Measurements from ENCODE around the gene SCAMP1.
"Not testable (repeated sequence)": the region's sequence is repeated elsewhere in the genome, so short reads cannot be mapped to it uniquely, and the experiment has no call there.

SCAMP1 gene

DNA sequence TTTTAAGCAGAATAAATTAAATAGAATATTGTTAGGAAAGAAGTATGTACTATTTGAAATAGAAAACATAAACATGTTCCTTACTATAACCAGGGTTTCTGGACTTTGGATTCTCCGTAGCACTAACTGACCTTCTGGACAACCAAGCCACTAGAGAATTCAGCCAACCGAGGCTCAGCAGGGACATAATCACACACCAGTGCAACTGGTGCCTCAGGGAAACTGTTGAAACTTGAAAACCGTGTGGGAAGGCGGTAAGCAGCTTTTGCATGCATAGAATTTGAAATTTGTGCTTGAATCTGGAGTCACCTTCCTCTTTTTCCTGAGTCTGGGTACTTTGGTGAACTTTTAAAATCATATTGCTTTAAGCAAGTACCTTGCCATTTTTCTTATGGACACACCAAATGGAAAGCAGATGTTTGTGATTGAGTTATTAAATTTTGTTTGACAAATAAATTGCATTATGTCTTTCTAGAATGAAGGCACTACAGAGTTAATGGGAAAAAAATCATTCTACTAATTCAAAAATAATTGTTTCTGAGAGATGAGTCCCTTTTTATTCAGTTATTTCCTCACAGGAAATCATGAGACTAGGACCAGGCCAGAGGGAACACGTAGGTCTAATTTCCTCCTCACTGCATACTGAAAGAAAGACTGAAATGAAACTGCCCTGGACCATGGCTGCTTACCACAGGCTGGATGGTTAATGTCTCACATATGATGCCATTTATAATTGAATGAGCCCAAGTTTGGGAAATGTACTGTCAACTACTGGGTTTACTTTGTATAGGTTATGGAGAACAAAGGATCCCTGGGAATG lies 20.6 kb upstream of the SCAMP1 start:
- no peak overlapping the region for H3K4me3 ChIP-seq (ENCODE audit: low read depth, low read length)
- TF ChIP-seq, protein P1, sequence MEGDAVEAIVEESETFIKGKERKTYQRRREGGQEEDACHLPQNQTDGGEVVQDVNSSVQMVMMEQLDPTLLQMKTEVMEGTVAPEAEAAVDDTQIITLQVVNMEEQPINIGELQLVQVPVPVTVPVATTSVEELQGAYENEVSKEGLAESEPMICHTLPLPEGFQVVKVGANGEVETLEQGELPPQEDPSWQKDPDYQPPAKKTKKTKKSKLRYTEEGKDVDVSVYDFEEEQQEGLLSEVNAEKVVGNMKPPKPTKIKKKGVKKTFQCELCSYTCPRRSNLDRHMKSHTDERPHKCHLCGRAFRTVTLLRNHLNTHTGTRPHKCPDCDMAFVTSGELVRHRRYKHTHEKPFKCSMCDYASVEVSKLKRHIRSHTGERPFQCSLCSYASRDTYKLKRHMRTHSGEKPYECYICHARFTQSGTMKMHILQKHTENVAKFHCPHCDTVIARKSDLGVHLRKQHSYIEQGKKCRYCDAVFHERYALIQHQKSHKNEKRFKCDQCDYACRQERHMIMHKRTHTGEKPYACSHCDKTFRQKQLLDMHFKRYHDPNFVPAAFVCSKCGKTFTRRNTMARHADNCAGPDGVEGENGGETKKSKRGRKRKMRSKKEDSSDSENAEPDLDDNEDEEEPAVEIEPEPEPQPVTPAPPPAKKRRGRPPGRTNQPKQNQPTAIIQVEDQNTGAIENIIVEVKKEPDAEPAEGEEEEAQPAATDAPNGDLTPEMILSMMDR (IDR thresholded peaks at IDR 0.05; ENCODE audit: insufficient read depth, low read depth, low read length, missing control alignments), result no peak
- DNase-seq (ENCODE audit: low read depth), result no peak

DNA sequence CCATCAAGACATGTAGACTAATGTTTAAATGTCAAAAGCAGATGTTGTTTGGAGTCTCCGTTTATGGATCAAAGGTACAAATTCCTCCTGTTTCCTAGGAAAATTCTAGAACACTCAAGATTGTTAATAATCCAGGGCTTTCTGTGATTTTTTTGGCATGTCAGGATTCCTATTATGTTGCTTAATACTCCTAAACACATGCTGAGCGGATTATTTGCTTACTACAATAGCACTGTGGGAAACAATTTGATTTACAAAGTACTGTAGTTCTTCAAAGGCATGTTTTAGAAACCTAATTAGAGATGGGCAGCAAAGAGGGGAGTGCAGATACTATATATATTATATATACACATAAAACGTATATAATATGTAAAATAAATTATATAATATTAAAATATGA lies 19.0 kb upstream of the SCAMP1 start:
- no peak overlapping the region for H3K4me3 ChIP-seq (ENCODE audit: low read depth, low read length)
- TF ChIP-seq, protein P1 (IDR thresholded peaks at IDR 0.05; ENCODE audit: insufficient read depth, low read depth, low read length, missing control alignments), result no peak
- no peak for DNase-seq (ENCODE audit: low read depth)

DNA sequence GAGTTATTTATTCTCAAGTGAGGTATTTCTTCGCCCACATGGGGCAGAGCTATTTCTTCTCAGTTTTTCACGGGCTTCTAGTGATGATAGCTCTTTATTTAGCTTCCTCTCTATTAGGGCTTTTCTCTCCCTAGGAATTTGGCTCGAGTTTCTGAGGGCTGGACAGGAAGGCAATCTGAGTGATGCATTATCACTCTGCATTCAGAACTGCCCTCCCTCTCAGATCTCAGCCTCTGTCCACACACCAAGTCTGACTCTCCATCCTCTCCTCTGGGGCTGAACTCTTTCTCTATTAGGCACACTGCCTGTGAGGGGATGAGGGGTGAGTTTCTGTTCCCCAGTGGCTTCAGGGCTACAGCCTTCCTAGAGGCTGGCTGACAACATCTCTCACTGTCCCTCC lies 14.9 kb upstream of the SCAMP1 start:
- no peak overlapping the region for H3K4me3 ChIP-seq (ENCODE audit: low read depth, low read length)
- DNase-seq (ENCODE audit: low read depth), result peak; percentile 18
- TF ChIP-seq, protein P1 (IDR thresholded peaks at IDR 0.05; ENCODE audit: insufficient read depth, low read depth, low read length, missing control alignments), result no peak

DNA sequence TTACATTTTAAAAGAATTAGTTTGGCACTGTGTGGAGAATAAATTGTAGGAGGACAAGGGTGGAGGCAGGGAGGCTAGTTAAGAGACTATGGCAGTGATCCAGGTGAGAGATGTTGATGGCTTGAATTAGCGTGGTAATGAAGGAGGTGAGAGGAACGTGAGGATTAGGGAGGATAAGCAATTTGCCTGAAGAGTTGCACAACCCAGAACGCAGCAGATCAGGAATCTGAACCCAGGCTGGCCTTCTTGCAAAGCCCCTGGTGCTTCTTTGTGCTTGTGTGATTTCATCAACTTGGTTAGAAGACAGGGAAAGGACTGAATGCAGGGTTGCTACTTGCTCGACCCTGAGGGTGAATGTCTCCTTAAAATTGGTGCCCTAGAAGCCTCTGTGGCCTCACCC lies 6.9 kb upstream of the SCAMP1 start:
- TF ChIP-seq, protein P1 (IDR thresholded peaks at IDR 0.05; ENCODE audit: insufficient read depth, low read depth, low read length, missing control alignments), result no peak
- no peak overlapping the region for H3K4me3 ChIP-seq (ENCODE audit: low read depth, low read length)
- DNase-seq (ENCODE audit: low read depth), result no peak

DNA sequence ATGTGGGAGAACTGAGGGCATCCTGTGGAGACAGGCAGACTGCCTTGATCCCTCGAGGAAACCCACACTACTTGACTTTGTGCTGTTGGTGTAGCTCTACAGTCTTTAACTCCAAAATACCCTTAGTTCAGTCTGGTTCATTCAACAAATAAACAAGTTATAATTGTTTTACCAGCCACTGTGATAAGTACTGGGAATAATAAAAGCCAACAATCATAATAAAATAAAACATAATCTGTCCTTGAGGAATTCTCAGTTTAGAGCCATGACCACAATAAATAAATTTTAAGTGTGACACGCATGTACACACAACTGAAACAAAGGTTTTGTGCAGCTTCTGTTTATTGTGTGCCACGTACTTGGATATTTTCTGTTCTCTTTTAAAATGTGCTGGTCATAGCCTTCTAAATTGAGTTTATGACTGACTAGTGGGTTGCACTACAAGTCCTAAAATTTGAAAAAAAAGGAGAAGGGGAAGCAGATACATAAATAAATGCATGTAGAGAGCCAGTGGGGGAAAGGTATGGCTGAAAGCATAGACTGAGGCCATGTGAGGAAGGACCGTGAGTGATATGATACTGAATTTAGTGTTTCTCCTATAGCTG lies 6.2 kb upstream of the SCAMP1 start:
- TF ChIP-seq, protein P1 (IDR thresholded peaks at IDR 0.05; ENCODE audit: insufficient read depth, low read depth, low read length, missing control alignments), result no peak
- no peak for DNase-seq (ENCODE audit: low read depth)
- H3K4me3 ChIP-seq (ENCODE audit: low read depth, low read length), result no peak overlapping the region

DNA sequence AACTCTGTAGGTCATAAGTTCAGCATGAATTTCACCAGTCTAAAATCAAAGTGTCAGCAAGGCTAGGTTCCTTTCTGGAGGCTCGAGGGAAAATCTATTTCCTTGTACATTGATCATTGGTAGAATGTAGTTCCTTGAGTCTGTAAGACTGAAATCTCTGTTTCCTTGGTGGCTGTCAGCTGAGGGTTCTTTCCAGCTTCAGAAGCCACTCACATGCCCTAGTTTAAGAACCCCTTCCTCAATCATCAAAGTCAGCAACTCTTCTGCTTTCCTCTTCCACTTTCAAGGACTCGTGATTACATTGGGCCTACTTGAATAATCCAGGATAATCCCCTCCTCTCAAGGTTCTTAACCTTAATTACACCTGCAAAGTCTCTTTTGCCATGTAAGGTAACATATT lies 4.9 kb upstream of the SCAMP1 start:
- H3K4me3 ChIP-seq (ENCODE audit: low read depth, low read length), result no peak overlapping the region
- DNase-seq (ENCODE audit: low read depth), result no peak
- TF ChIP-seq, protein P1 (IDR thresholded peaks at IDR 0.05; ENCODE audit: insufficient read depth, low read depth, low read length, missing control alignments), result no peak

DNA sequence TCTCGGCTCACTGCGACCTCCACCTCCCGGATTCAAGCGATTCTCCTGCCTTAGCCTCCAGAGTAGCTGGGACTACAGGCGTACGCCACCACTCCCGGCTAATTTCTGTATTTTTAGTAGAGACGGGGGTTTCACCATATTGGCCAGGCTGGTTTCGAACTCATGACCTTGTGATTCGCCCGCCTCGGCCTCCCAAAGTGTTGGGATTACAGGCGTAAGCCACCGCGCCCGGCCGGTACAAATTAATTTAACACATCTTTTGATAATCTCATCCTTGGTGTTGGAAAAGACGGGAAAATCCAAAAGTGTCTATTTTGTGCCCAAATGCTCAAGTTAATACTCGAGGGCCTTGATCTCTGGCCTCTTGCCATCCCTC lies 974 bp upstream of the SCAMP1 start:
- H3K4me3 ChIP-seq (ENCODE audit: low read depth, low read length), result peak overlapping the region; percentile 90
- DNase-seq (ENCODE audit: low read depth), result not testable (repeated sequence)
